AG04449 (cell line): ENCODE data around the gene KRT32.
"Not testable (repeated sequence)": the region's sequence is repeated elsewhere in the genome, so short reads cannot be mapped to it uniquely, and the experiment has no call there.

Experiments used
- CTCF ChIA-PET: fragments of 350-600 bp; formaldehyde crosslinking; extraction: SDS; loops from one replicate; lab custom pipeline; 2021; ENCODE audit warnings: antibody characterized with exemption; lab: Yijun Ruan, JAX
- POLR2A ChIA-PET: fragments of 400-600, 350-600 bp; formaldehyde crosslinking; extraction: SDS; loops from one replicate; lab custom pipeline; 2020; ENCODE audit warnings: antibody characterized with exemption, inconsistent platforms; lab: Yijun Ruan, JAX
- DNase-seq: peaks from one replicate; pipeline ENCODE4 v3.0.0-alpha.2; 2010; ENCODE audit warnings: low read depth, low spot score
- H3K4me3 ChIP-seq: 2 replicates; pipeline ENCODE4 v1.5.1; 2011; ENCODE audit warnings: low read depth, mild to moderate bottlenecking, control low read depth, low read length
- CTCF ChIP-seq: IDR thresholded peaks from one replicate; pipeline ENCODE4 v1.5.1; 2011; ENCODE audit warnings: mild to moderate bottlenecking, moderate library complexity, low read length, control low read depth, inconsistent platforms; ENCODE audit not compliant: insufficient read depth; ENCODE audit errors: missing control alignments

Gene KRT32

GRCh38 chr17:41437254-41437653 is 29.9 kb downstream of the KRT32 start:
- no peak overlapping the region for H3K4me3 ChIP-seq
- no peak for DNase-seq
- no peak for TF ChIP-seq CTCF
- ChIA-PET CTCF (no interaction called here), POLR2A (no interaction called here)

GRCh38 chr17:41434415-41434814 is 32.8 kb downstream of the KRT32 start:
- no peak for DNase-seq
- CTCF ChIA-PET: interaction anchor here (0.8 to 2.2 kb wide), 4 partner anchors 9 to 114 kb away, joined by 3 to 5 read pairs (median 4); no protein-coding TSS in a partner anchor
- TF ChIP-seq CTCF: no peak
- H3K4me3 ChIP-seq: no peak overlapping the region
- POLR2A ChIA-PET: no interaction called here

- ChIA-PET CTCF (interaction anchor here (0.8 to 2.2 kb wide), 5 partner anchors 10 to 215 kb away, joined by 3 to 5 read pairs (median 4); no protein-coding TSS in a partner anchor), POLR2A (no interaction called here)
- no peak overlapping the region for H3K4me3 ChIP-seq
- DNase-seq: no peak
- no peak for TF ChIP-seq CTCF
Observed at GRCh38 chr17:41434005-41434404, 33.2 kb downstream of the KRT32 start.

GRCh38 chr17:41433586-41433985 is 33.6 kb downstream of the KRT32 start:
- CTCF ChIA-PET: interaction anchor here (0.8 to 2.2 kb wide), 6 partner anchors 10 to 215 kb away, joined by 3 to 5 read pairs (median 4); no protein-coding TSS in a partner anchor
- DNase-seq: no peak
- no peak overlapping the region for H3K4me3 ChIP-seq
- TF ChIP-seq CTCF: no peak
- POLR2A ChIA-PET: no interaction called here

GRCh38 chr17:41430376-41430775 is 36.8 kb downstream of the KRT32 start:
- DNase-seq, H3K4me3 ChIP-seq, POLR2A ChIA-PET: not testable (repeated sequence)
- CTCF ChIA-PET: interaction anchor here (0.8 to 1.0 kb wide), 3 partner anchors 9 to 121 kb away, joined by 3 read pairs; no protein-coding TSS in a partner anchor

- ChIA-PET CTCF (interaction anchor here (0.8 to 1.4 kb wide), 2 partner anchors 13 to 18 kb away, joined by 3 read pairs; no protein-coding TSS in a partner anchor), POLR2A (no interaction called here)
- no peak for TF ChIP-seq CTCF
- no peak for DNase-seq
- no peak overlapping the region for H3K4me3 ChIP-seq
Observed at GRCh38 chr17:41429667-41430066, 37.5 kb downstream of the KRT32 start.
